Aorta (tissue), 5 donors: ENCODE data around the gene SHROOM3. TPM values are rescaled to one million over a fixed set of nuclear protein-coding genes. Genes with fewer than 3 reads are reported as not detected.
A peak's percentile ranks its signal among the peaks of the same experiment; 100 is the strongest.

Experiments
- ATAC-seq: fragments of 200-7000 bp; cut with Tn5 transposase; one replicate; pipeline ENCODE4 v1.9.1; 2022; ENCODE audit warnings: moderate library complexity; ENCODE audit not compliant: low FRiP score
- DNase-seq, 2 donors: peaks; one replicate each; pipeline ENCODE4 v3.0.0-alpha.2; 2020
- H3K27ac ChIP-seq, 2 donors: one replicate each; pipeline ENCODE4 v1.5.1; 2013; ENCODE audit warnings: low read length in 2 of 2, mild to moderate bottlenecking in 2 of 2, moderate library complexity in 2 of 2, control low read depth in 1 of 2, inconsistent platforms in 1 of 2, low read depth in 1 of 2
- H3K27me3 ChIP-seq, 2 donors: one replicate each; pipeline ENCODE4 v1.6.1; 2013; ENCODE audit warnings: control low read depth in 1 of 2, low read length in 1 of 2, mild to moderate bottlenecking in 1 of 2, moderate library complexity in 1 of 2; ENCODE audit not compliant: insufficient read depth in 2 of 2, control insufficient read depth in 1 of 2
- H3K36me3 ChIP-seq, 2 donors: one replicate each; pipeline ENCODE4 v1.6.1; 2013; ENCODE audit warnings: control low read depth in 1 of 2, low read length in 1 of 2, mild to moderate bottlenecking in 1 of 2; ENCODE audit not compliant: insufficient read depth in 2 of 2, control insufficient read depth in 1 of 2
- H3K4me1 ChIP-seq, 2 donors: one replicate each; pipeline ENCODE4 v1.6.1; 2013; ENCODE audit warnings: low read length in 2 of 2, control low read depth in 1 of 2, mild to moderate bottlenecking in 1 of 2, moderate library complexity in 1 of 2; ENCODE audit not compliant: insufficient read depth in 2 of 2, control insufficient read depth in 1 of 2
- H3K4me3 ChIP-seq, 2 donors: one replicate each; pipeline ENCODE4 v1.5.1; 2013; ENCODE audit warnings: low read length in 2 of 2, control low read depth in 1 of 2, mild to moderate bottlenecking in 1 of 2
- H3K9me3 ChIP-seq: one replicate; pipeline ENCODE4 v1.6.1; 2013; ENCODE audit warnings: mild to moderate bottlenecking, low read length; ENCODE audit not compliant: control insufficient read depth
- WGBS, 2 donors: extraction: QIAGEN DNeasy Blood & Tissue Kit; methylation state at CpG; one replicate each; pipeline ENCODE4 v1.1.7; 2013; 5-methylcytosine and 5-hydroxymethylcytosine counted together
- intact Hi-C, 2 donors: fragments of 100-400 bp; cut with DNase I; formaldehyde crosslinking; loops; one replicate each; pipeline versions ENCODE4 v1.14.2 to v1.15.0; 2022
- polyA plus RNA-seq, 2 donors: library from polyadenylated mRNA; stranded (reverse); fragments of 200-250 nt; gene quantifications; one replicate each; pipeline ENCODE4 v1.2.3, GENCODE V29; 2013
- total RNA-seq, 2 donors: library from RNA; stranded (reverse); fragmentation: NEBNext Ultra II Directional; extraction: Animal tissue kit (Norgen Biotek cat#: 25700); gene quantifications; one replicate each; pipeline ENCODE4 v1.2.1, GENCODE V29; 2021
- donor health status: healthy with polysubstance abuse.
- donor health status: Bipolar disorder and iron deficiency.
- donor health status: DM: no; HTN: no; CAD: no.
- donor health status: DM: no; HTN: no; CAD: no.
- donor health status: DM: yes; HTN: yes; CAD: no.

Gene SHROOM3
- total and polyA plus RNA-seq, 4 donors, result 14.1 to 173 (median 32.8) TPM

DNA sequence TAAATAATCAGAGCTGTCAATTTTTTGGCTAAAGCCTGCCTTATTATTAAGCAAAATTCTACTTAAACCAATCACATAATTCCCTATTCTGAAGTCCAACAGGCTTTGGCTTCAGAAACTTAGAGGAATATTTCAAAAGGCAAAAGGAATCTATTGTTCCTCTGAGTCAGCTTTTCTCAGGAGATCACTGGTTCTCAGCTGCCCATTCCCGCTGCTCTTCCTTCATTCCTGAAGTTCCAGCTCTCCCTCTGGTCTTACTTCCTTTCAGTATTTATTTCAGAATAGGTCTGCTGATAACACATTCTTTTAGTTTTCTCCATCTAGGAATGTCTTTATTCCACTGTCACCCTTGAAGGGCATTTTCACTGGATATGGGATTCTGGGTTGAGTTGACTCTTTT lies 329.2 kb downstream of the SHROOM3 start:
- ATAC-seq (no peak), DNase-seq (no peak)
- no peak overlapping the region for H3K4me3 ChIP-seq
- H3K4me1 ChIP-seq, result peaks cover 0 to 4% of the 10 kb centered on the region in 2 donors
- peaks cover 4 to 11% of the 10 kb centered on the region in 2 donors for H3K36me3 ChIP-seq
- no peaks in the 10 kb centered on the region for H3K9me3 ChIP-seq
- 48 to 64% methylated on average over 1 of the region's 1 CpG for WGBS, 2 donors
- H3K27ac ChIP-seq, result no peak overlapping the region
- H3K27me3 ChIP-seq, result no peaks in the 10 kb centered on the region
- intact Hi-C loops, result no loop called here

DNA sequence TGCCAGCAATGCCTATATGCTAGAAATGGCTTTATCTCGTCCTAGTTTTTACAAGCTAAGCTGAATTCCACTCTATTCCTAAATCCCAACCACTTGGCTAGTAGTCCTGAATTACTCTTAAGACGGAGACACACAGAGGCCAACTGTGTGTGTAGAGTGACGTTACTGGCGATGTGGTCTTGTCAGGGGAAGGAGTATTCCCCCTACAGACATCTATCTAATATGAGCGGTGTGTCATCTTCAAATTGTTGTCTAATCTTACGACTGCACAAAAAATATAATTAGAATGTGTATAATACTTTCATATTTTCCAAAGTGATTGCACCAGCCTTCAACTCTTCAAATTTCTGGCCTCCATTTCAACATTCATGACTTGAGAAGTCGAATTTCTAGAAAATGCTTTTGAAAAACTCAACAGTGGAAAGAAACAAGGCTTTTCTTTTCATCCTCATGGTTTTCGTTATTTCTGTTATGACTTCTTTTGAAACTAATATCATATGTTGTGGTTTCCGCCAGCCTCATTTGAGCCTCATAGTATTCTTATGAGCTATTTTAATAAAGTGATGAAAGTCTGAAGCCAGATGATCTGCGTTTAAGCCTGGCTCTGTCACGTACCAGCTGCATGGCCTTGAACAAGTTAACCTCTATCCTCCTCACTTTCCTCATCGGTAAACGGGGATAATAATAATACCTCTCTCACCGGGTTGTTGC lies 330.6 kb downstream of the SHROOM3 start:
- Histone ChIP-seq H3K9me3 (no peaks in the 10 kb centered on the region), H3K4me3 (no peak overlapping the region), H3K4me1 (peaks cover 0 to 4% of the 10 kb centered on the region in 2 donors), H3K36me3 (peaks cover 4 to 11% of the 10 kb centered on the region in 2 donors), H3K27me3 (no peaks in the 10 kb centered on the region), H3K27ac (no peak overlapping the region)
- DNase-seq, result no peak
- intact Hi-C loops, result no loop called here
- 76 to 83% methylated on average over 14 of the region's 14 CpGs for WGBS, 2 donors
- ATAC-seq, result no peak

DNA sequence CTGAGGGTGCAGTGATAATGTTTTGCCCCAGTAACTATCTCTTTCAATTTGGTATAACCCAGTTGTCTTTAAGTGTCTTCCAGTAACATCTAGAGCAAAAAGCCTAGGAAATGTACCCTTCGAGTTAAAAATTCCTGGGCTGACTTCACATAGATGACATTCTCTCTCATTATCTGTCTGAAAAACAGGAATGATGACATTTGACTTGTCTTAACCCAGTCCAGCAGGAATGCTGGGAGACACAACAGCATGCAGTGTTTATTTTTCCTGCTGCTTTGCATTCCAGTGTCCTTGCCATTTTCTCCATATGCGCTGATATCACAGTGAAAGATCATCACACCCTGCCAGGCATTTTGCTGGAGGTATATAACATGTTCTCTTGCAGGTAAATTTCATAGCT lies 333.0 kb downstream of the SHROOM3 start:
- 22 to 37% methylated on average over 2 of the region's 2 CpGs for WGBS, 2 donors
- Histone ChIP-seq H3K36me3 (peaks cover 6 to 15% of the 10 kb centered on the region in 2 donors), H3K4me1 (peaks cover 0 to 4% of the 10 kb centered on the region in 2 donors), H3K27me3 (no peaks in the 10 kb centered on the region), H3K4me3 (no peak overlapping the region), H3K9me3 (no peaks in the 10 kb centered on the region), H3K27ac (no peak overlapping the region)
- intact Hi-C loops, result no loop called here
- ATAC-seq (no peak), DNase-seq (no peak)

DNA sequence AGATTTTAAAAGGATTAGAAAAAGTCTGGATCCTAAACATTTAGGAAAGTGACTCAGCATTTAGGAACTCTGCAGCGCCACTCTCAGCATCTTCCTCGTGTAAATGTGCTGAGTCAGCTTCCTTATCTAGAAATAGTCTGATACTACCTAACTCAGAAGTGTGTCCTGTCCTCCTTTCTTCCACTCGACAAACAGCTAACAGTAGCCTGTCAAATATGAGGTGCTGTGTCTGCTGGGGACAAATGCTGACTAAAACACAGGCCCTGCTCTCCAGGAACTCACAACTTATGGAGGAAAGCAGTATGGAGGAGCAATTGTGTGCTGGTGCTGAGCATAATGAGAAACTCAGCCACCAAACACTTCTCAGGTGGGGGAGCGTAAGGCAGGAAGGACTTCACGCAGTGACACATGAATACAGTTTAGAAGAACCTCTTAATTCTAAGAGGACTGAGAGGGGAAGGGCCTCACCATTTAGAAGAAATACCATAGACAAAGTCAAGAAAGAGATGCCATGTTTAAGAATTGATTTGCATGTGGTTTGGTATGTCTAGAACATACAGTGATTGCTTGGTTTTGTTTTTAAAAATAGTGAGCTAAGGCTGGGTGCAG lies 337.6 kb downstream of the SHROOM3 start:
- H3K36me3 ChIP-seq, result peaks cover 6 to 22% of the 10 kb centered on the region in 2 donors
- intact Hi-C loops, result loop anchor here in 1 of 2 donors (10.0 kb wide), 1 partner anchor 122 kb away; the partner anchor contains the start of gene SOWAHB

DNA sequence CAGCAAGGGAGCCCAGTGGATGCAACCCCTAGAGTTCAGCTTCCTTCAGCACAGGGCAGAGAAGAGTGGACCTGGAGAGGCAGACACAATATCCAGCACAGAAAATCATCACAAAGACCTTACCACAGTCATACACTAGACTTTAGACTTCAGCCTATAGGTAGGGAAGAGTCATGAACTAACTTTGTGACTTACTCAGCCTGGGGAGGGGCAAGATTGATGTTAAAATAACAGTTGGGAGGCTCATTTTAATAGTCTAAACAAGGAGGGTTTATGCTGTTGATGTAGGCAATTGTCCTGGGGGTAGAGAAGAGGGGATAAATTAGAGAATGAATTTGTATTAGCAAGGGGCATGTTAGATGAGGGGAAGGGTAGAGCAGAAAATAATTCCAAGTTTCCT lies 338.7 kb downstream of the SHROOM3 start:
- intact Hi-C loops, result loop anchor here in 1 of 2 donors (10.0 kb wide), 1 partner anchor 121 kb away; the partner anchor contains the start of gene SOWAHB
- Histone ChIP-seq H3K4me1 (no peaks in the 10 kb centered on the region), H3K4me3 (no peak overlapping the region), H3K9me3 (no peaks in the 10 kb centered on the region), H3K27ac (peak overlapping the region in 1 of 2 donors; percentile 25), H3K27me3 (no peaks in the 10 kb centered on the region), H3K36me3 (peaks cover 6 to 22% of the 10 kb centered on the region in 2 donors)
- ATAC-seq (no peak), DNase-seq (no peak)

More for the DNA sequence above, 337.6 kb downstream of the SHROOM3 start:
- Histone ChIP-seq H3K4me3 (no peak overlapping the region), H3K9me3 (no peaks in the 10 kb centered on the region), H3K4me1 (no peaks in the 10 kb centered on the region), H3K27ac (peak overlapping the region in 1 of 2 donors; percentile 12), H3K27me3 (no peaks in the 10 kb centered on the region)
- no peak for ATAC-seq
- DNase-seq, result no peak
- 60 to 61% methylated on average over 5 of the region's 5 CpGs for WGBS, 2 donors

DNA sequence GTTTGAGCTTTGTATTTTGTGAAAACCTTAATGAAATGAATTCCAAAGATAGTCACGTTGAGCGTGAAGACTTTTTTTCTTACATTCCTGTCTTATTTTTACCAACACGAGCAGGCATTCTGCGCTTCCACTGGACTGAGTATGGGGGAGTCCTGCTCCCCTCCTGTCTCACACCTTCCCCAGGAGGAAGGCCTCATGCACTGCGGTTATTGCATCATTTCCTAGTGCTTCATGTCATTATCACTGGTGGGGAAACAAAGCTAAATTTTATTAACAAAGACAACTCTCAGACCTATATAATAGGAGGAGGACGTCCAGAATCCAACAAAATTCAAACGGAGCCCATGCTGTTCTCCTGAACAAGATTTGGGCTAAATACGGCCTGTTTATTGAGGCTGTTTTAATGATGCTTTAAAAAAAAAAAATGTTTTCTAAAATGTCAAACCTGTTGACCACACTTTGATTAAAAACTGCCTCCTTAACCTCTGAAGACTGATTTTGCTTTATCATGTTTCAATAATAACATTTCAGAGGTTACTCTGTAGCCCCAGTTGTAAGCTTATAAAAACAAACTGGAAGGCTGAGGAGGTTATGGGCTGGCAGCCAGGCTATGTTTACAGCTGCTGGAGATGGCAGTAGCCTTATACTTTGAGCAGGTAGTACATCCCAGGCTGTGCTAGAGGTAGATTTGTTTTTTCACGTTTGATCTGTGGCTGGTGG lies 344.9 kb downstream of the SHROOM3 start:
- ATAC-seq, result no peak
- H3K36me3 ChIP-seq, result peaks cover 4 to 5% of the 10 kb centered on the region in 2 donors
- 66 to 71% methylated on average over 9 of the region's 9 CpGs for WGBS, 2 donors

DNA sequence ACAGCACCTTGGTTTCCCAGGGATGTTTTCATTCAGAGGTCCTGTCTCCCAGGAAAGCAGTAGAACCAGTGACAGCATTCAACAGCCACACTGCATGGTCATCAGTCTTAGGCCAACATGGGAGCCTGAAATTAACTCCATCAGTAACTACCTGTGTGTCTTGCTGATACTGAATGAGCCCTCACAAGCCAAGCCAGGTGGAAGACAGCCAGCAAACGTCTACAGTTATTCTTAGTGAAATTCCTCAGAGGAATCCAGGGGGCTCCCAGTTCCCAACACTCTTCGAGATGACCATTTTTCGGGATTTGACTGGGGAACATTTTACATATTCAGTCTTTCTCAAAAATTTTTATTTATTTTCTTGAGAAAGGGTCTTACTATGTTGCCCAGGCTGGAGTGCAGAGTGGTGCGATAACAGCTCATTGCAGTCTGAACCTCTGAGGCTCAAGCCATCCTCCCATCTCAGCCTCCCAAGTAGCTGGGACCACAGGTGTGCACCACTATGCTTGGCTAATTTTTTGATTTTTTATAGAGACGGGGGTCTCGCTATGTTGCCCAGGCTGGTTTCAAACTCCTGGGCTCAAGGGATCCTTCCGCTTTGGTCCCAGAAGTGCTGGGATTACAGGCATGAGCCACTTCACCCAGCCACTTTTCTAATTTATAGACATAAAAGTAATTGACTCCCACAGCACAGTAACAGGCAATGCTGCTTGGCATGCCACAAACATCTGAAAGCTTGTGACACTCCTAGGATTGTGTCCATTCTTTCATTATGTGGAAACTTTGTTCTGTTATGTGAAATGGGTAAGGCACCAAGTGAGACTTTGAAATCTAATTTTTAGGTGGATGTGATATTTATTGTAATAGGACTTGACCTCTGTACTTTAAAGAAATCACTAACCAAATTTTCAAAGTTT lies 346.0 kb downstream of the SHROOM3 start:
- H3K9me3 ChIP-seq, result no peaks in the 10 kb centered on the region
- H3K4me3 ChIP-seq, result no peak overlapping the region
- WGBS, 2 donors, result 85% methylated on average over 7 of the region's 7 CpGs
- DNase-seq (no peak), ATAC-seq (no peak)
- peaks cover 0 to 3% of the 10 kb centered on the region in 2 donors for H3K4me1 ChIP-seq
- H3K36me3 ChIP-seq, result peaks cover 3 to 5% of the 10 kb centered on the region in 2 donors
- intact Hi-C loops, result no loop called here
- H3K27ac ChIP-seq, result no peak overlapping the region
- H3K27me3 ChIP-seq, result no peaks in the 10 kb centered on the region

More for the DNA sequence above, 344.9 kb downstream of the SHROOM3 start:
- H3K4me3 ChIP-seq, result no peak overlapping the region
- DNase-seq, result no peak
- intact Hi-C loops, result loop anchor here in 1 of 2 donors (10.0 kb wide), 1 partner anchor 115 kb away; the partner anchor contains the start of gene SOWAHB
- H3K9me3 ChIP-seq, result no peaks in the 10 kb centered on the region
- peaks cover 0 to 3% of the 10 kb centered on the region in 2 donors for H3K4me1 ChIP-seq
- H3K27ac ChIP-seq, result no peak overlapping the region
- no peaks in the 10 kb centered on the region for H3K27me3 ChIP-seq
